ENCODE measurements around the gene PRKAG2.

GRCh38 chr7:151658778-151659177, 218.1 kb downstream of the PRKAG2 start:
- TF ChIP-seq, protein P1, sequence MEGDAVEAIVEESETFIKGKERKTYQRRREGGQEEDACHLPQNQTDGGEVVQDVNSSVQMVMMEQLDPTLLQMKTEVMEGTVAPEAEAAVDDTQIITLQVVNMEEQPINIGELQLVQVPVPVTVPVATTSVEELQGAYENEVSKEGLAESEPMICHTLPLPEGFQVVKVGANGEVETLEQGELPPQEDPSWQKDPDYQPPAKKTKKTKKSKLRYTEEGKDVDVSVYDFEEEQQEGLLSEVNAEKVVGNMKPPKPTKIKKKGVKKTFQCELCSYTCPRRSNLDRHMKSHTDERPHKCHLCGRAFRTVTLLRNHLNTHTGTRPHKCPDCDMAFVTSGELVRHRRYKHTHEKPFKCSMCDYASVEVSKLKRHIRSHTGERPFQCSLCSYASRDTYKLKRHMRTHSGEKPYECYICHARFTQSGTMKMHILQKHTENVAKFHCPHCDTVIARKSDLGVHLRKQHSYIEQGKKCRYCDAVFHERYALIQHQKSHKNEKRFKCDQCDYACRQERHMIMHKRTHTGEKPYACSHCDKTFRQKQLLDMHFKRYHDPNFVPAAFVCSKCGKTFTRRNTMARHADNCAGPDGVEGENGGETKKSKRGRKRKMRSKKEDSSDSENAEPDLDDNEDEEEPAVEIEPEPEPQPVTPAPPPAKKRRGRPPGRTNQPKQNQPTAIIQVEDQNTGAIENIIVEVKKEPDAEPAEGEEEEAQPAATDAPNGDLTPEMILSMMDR (IDR thresholded peaks at IDR 0.05), result no peak
- no peak for TF ChIP-seq POLR2A (IDR thresholded peaks at IDR 0.05)
